ENCODE measurements around the gene KIF5C.

GRCh38 chr2:149063177-149063576, 188.2 kb downstream of the KIF5C start:
- TF ChIP-seq, protein P1, sequence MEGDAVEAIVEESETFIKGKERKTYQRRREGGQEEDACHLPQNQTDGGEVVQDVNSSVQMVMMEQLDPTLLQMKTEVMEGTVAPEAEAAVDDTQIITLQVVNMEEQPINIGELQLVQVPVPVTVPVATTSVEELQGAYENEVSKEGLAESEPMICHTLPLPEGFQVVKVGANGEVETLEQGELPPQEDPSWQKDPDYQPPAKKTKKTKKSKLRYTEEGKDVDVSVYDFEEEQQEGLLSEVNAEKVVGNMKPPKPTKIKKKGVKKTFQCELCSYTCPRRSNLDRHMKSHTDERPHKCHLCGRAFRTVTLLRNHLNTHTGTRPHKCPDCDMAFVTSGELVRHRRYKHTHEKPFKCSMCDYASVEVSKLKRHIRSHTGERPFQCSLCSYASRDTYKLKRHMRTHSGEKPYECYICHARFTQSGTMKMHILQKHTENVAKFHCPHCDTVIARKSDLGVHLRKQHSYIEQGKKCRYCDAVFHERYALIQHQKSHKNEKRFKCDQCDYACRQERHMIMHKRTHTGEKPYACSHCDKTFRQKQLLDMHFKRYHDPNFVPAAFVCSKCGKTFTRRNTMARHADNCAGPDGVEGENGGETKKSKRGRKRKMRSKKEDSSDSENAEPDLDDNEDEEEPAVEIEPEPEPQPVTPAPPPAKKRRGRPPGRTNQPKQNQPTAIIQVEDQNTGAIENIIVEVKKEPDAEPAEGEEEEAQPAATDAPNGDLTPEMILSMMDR (IDR thresholded peaks at IDR 0.05), result no peak
- TF ChIP-seq POLR2A (IDR thresholded peaks at IDR 0.05), result no peak

Data from Peyer's patch (tissue), 4 donors.